K562 (cell line): Measurements from ENCODE around the gene CRTAP. TPM values are rescaled to one million over a fixed set of nuclear protein-coding genes. Genes with fewer than 3 reads are reported as not detected.

ENCODE experiments used
- ATAC-seq: fragments of 200-7000 bp; cut with Tn5 transposase; 3 replicates; pipeline ENCODE4 v1.9.1; 2020; ENCODE audit warnings: moderate library complexity
- BruUV-seq: library from RNA; stranded (reverse); fragments of 400-500 nt; replicated peaks from 2 replicates; lab custom pipeline; 2021; lab: Mats Ljungman, UMichigan
- CTCF ChIA-PET: fragments of 300-600 bp; formaldehyde crosslinking; extraction: SDS; loops from one replicate; lab custom pipeline; 2021; ENCODE audit warnings: low intra/inter-chr PET ratio; lab: Yijun Ruan, JAX
- POLR2A ChIA-PET: fragments of 300-600, 350-650 bp; sonication (Branson Sonifier 250); formaldehyde crosslinking; extraction: SDS; loops from one replicate; lab custom pipeline; 2021; ENCODE audit warnings: antibody characterized with exemption, inconsistent platforms; lab: Yijun Ruan, JAX
- DNase-seq, 4 experiments: peaks; one replicate each; pipeline versions ENCODE4 v3.0.0 to v3.0.0-alpha.2; 2011 to 2018; ENCODE audit warnings: low spot score in 3 of 4, mixed read lengths in 3 of 4; ENCODE audit errors: extremely low read depth in 1 of 4
- FAIRE-seq: peaks from 2 replicates; lab custom pipeline; 2011; peaks lifted over from hg19 to GRCh38; lab: Jason Lieb, UNC
- H2AFZ ChIP-seq: 2 replicates; pipeline ENCODE4 v1.6.0; 2011; ENCODE audit warnings: low read depth, low read length, control low read depth, inconsistent platforms
- H3K27ac ChIP-seq: fragments of 200-600 bp; 3 replicates; pipeline ENCODE4 v1.8.0; 2011; ENCODE audit warnings: low read depth, mild to moderate bottlenecking, control low read depth, inconsistent platforms, low read length, moderate library complexity, mixed read lengths; ENCODE audit errors: extremely low read depth
- H3K27me3 ChIP-seq, 2 experiments: fragments of 300-600 bp in 1 of 2; 2 replicates in 1 of 2; 3 replicates in 1 of 2; pipeline versions ENCODE4 v1.6.0 to v1.8.0; 2011; ENCODE audit warnings: inconsistent platforms in 2 of 2, low read length in 2 of 2, mild to moderate bottlenecking in 1 of 2, mixed read lengths in 1 of 2, moderate library complexity in 1 of 2; ENCODE audit not compliant: control insufficient read depth in 2 of 2, insufficient read depth in 2 of 2
- H3K36me3 ChIP-seq: fragments of 300-600 bp; 3 replicates; pipeline ENCODE4 v1.8.0; 2011; ENCODE audit warnings: mild to moderate bottlenecking, low read length, inconsistent platforms; ENCODE audit not compliant: control insufficient read depth, insufficient read depth
- H3K4me1 ChIP-seq, 2 experiments: fragments of 200-600 bp in 1 of 2; replicated peaks in 1 of 2; 2 replicates in 1 of 2; 3 replicates in 1 of 2; pipeline versions ENCODE4 v1.5.1 to v1.8.0; 2011; ENCODE audit warnings: inconsistent platforms in 2 of 2, low read length in 2 of 2, mild to moderate bottlenecking in 1 of 2, mixed read lengths in 1 of 2, moderate library complexity in 1 of 2; ENCODE audit not compliant: control insufficient read depth in 2 of 2, insufficient read depth in 2 of 2
- H3K4me2 ChIP-seq: 2 replicates; pipeline ENCODE4 v1.6.1; 2011; ENCODE audit warnings: low read length, control low read depth, inconsistent platforms, mixed read lengths; ENCODE audit not compliant: insufficient read depth
- H3K4me3 ChIP-seq: fragments of 200-600 bp; sonication (generic), shearing (Covaris generic); 2 replicates; pipeline ENCODE4 v1.5.1; 2016; ENCODE audit warnings: control low read depth, inconsistent platforms
- H3K79me2 ChIP-seq: fragments of 200-600 bp; 3 replicates; pipeline ENCODE4 v1.8.0; 2011; ENCODE audit warnings: low read length, inconsistent platforms; ENCODE audit not compliant: control insufficient read depth, insufficient read depth
- H3K9ac ChIP-seq, 2 experiments: 2 replicates each; pipeline versions ENCODE4 v1.6.0 to v1.6.1; 2011; ENCODE audit warnings: low read depth in 2 of 2, low read length in 2 of 2, control low read depth in 1 of 2, inconsistent platforms in 1 of 2, mild to moderate bottlenecking in 1 of 2, mixed read lengths in 1 of 2; ENCODE audit not compliant: insufficient read depth in 1 of 2
- H3K9me1 ChIP-seq: one replicate; pipeline ENCODE4 v1.6.0; 2011; ENCODE audit warnings: inconsistent platforms, mild to moderate bottlenecking, low read length, moderate library complexity; ENCODE audit not compliant: control insufficient read depth, insufficient read depth
- H3K9me3 ChIP-seq: replicated peaks from 2 replicates; pipeline ENCODE4 v1.5.1; 2011; ENCODE audit warnings: low read depth, low read length, inconsistent platforms; ENCODE audit not compliant: control insufficient read depth, insufficient read depth
- H4K20me1 ChIP-seq: replicated peaks from 2 replicates; pipeline ENCODE4 v1.6.1; 2011; ENCODE audit warnings: low read length, inconsistent platforms, mixed read lengths; ENCODE audit not compliant: control insufficient read depth, insufficient read depth
- ARID4B ChIP-seq: sonication (generic); formaldehyde crosslinking; IDR thresholded peaks from 2 replicates; pipeline ENCODE4 v1.8.0; 2022; ENCODE audit warnings: mild to moderate bottlenecking, missing genetic modification reagents
- CBFA2T3 ChIP-seq: fragments of 450-650 bp; IDR thresholded peaks from 2 replicates; pipeline ENCODE4 v1.6.1; 2017
- CCNT2 ChIP-seq: IDR thresholded peaks from 2 replicates; pipeline ENCODE4 v1.6.1; 2011; ENCODE audit warnings: borderline replicate concordance, low read depth, mild to moderate bottlenecking, moderate library complexity, mixed read lengths, low read length; ENCODE audit not compliant: insufficient read length; ENCODE audit errors: extremely low read depth
- CREM ChIP-seq: IDR thresholded peaks from 2 replicates; pipeline ENCODE4 v1.6.1; 2014; ENCODE audit warnings: antibody characterized with exemption, low read depth
- DPF2 ChIP-seq: fragments of 450-650 bp; IDR thresholded peaks from 2 replicates; pipeline ENCODE4 v1.6.1; 2016
- ESRRB ChIP-seq: fragments of 250-450 bp; sonication (Bioruptor Pico); IDR thresholded peaks from 2 replicates; pipeline ENCODE4 v1.5.0; 2020; ENCODE audit warnings: mild to moderate bottlenecking, moderate library complexity, borderline replicate concordance
- ETV5 ChIP-seq: sonication (generic); formaldehyde crosslinking; IDR thresholded peaks from 2 replicates; pipeline ENCODE4 v1.4.0; 2020; ENCODE audit warnings: low read depth, mild to moderate bottlenecking, missing genetic modification reagents
- LEF1 ChIP-seq: fragments of 450-650 bp; IDR thresholded peaks from 2 replicates; pipeline ENCODE4 v1.6.1; 2016; ENCODE audit warnings: mild to moderate bottlenecking
- MEF2A ChIP-seq: IDR thresholded peaks from 2 replicates; pipeline ENCODE4 v1.6.1; 2011; ENCODE audit warnings: low read depth, mild to moderate bottlenecking, low read length, moderate library complexity; ENCODE audit not compliant: control insufficient read depth
- NCOA4 ChIP-seq: fragments of 450-650 bp; IDR thresholded peaks from 2 replicates; pipeline ENCODE4 v1.6.1; 2018; ENCODE audit warnings: mild to moderate bottlenecking; ENCODE audit not compliant: partially characterized antibody
- NFIC ChIP-seq: fragments of 450-650 bp; IDR thresholded peaks from 2 replicates; pipeline ENCODE4 v1.6.1; 2017; ENCODE audit warnings: mild to moderate bottlenecking, inconsistent platforms
- PHB2 ChIP-seq: fragments of 450-650 bp; IDR thresholded peaks from 2 replicates; pipeline ENCODE4 v1.6.1; 2017; ENCODE audit warnings: low read depth
- RBM25 ChIP-seq: fragments of 200-400 bp; formaldehyde crosslinking; IDR thresholded peaks from 2 replicates; pipeline ENCODE4 v1.6.1; 2018; ENCODE audit warnings: low read length, low read depth, moderate library complexity; ENCODE audit not compliant: severe bottlenecking
- RUNX1 ChIP-seq: sonication (generic); IDR thresholded peaks from 2 replicates; pipeline ENCODE4 v1.6.1; 2016; ENCODE audit warnings: antibody characterized with exemption, low read depth
- TAF1 ChIP-seq: IDR thresholded peaks from 2 replicates; pipeline ENCODE4 v1.6.1; 2011; ENCODE audit warnings: mild to moderate bottlenecking, low read length, moderate library complexity; ENCODE audit not compliant: insufficient read depth, control insufficient read depth, severe bottlenecking; ENCODE audit errors: extremely low read depth
- ZNF212 ChIP-seq: fragments of 450-650 bp; formaldehyde crosslinking; IDR thresholded peaks from 2 replicates; pipeline ENCODE4 v1.4.0; 2020; ENCODE audit warnings: mild to moderate bottlenecking
- ZNF740 ChIP-seq, 3 experiments: fragments of 200-800 bp in 1 of 3; sonication (Bioruptor generic) in 1 of 3; sonication (generic) in 1 of 3; formaldehyde crosslinking in 1 of 3; IDR thresholded peaks; 2 replicates each; pipeline versions ENCODE4 v1.6.1 to v1.8.0; 2016 to 2022; ENCODE audit warnings: mild to moderate bottlenecking in 2 of 3, missing compliant biosample characterization in 2 of 3, missing genetic modification characterization in 2 of 3, missing genetic modification reagents in 1 of 3
- WGBS: fragments of 100-300 bp; shearing (Covaris generic); methylation state at CpG from one replicate; pipeline ENCODE4 v1.1.6; 2016; ENCODE audit warnings: low coverage, mixed read lengths; ENCODE audit not compliant: insufficient coverage; ENCODE audit errors: missing lambda C conversion rate; 5-methylcytosine and 5-hydroxymethylcytosine counted together
- in situ Hi-C: fragments of 300-500 bp; cut with MboI; formaldehyde crosslinking; loops from 4 replicates; pipeline ENCODE4 v1.15.0; 2018; ENCODE audit warnings: inconsistent platforms, mixed read lengths
- intact Hi-C: fragments of 100-400 bp; cut with micrococcal nuclease; formaldehyde crosslinking; loops from 2 replicates; pipeline ENCODE4 v1.14.2; 2022
- polyA plus RNA-seq, 8 experiments: library from polyadenylated mRNA; depleted of rRNA in 4 of 8; stranded (reverse) in 5 of 8; unstranded in 3 of 8; fragments of >200 nt; fragmentation: Nextera tagmentation in 2 of 8; fragmentation: Illumina TruSeq in 1 of 8; extraction: Ambion mirVana in 2 of 8; extraction: Trizol in 1 of 8; gene quantifications; 2 replicates each; pipeline versions ENCODE4 v1.2.1 to v1.2.3, GENCODE V29; 2011 to 2014; ENCODE audit warnings: inconsistent platforms in 1 of 8, missing spikeins in 1 of 8
- total RNA-seq, 7 experiments: library from RNA; depleted of rRNA in 6 of 7; stranded (reverse); fragments of >200 nt in 6 of 7; fragmentation: Illumina TruSeq in 2 of 7; extraction: Trizol in 2 of 7; gene quantifications; 2 replicates each; pipeline versions ENCODE4 v1.2.1 to v1.2.3, GENCODE V29; 2011 to 2021; ENCODE audit warnings: low replicate concordance in 1 of 7

Gene CRTAP
- total and polyA plus RNA-seq, 9 of the 15 experiments (the other 6 are each of a cell fraction or from before 2014, with no cell fraction given), result 10.0 to 121 (median 53.0) TPM

- Histone ChIP-seq H3K4me1 (no peaks in the 10 kb centered on the region), H3K4me2 (no peak overlapping the region), H3K9me1 (no peaks in the 10 kb centered on the region), H3K36me3 (no peaks in the 10 kb centered on the region), H4K20me1 (no peaks in the 10 kb centered on the region), H3K4me3 (no peak overlapping the region), H3K27me3 (peaks cover 7 to 16% of the 10 kb centered on the region in 2 experiments; a peak in 4 of 5 replicates), H2AFZ (no peak overlapping the region), H3K9ac (no peak overlapping the region), H3K79me2 (no peaks in the 10 kb centered on the region), H3K27ac (no peak overlapping the region), H3K9me3 (no peaks in the 10 kb centered on the region)
- no peak for DNase-seq
- no peak for FAIRE-seq
- ChIA-PET CTCF (no interaction called here), POLR2A (interaction anchor here (0.8 to 1.2 kb wide), 2 partner anchors 11 to 962 kb away, joined by 3 read pairs; no protein-coding TSS in a partner anchor)
- in situ Hi-C loops (no loop called here), intact Hi-C loops (no loop called here)
- TF ChIP-seq NCOA4 (no peak), ZNF212 (CRISPR knock-in tag) (no peak), RUNX1 (no peak), LEF1 (no peak), PHB2 (no peak), TAF1 (no peak), CBFA2T3 (no peak), CREM (no peak), ESRRB (no peak), ETV5 (CRISPR knock-in tag) (no peak), ARID4B (CRISPR knock-in tag) (no peak), NFIC (no peak), DPF2 (no peak), RBM25 (no peak), CCNT2 (no peak), MEF2A (no peak), ZNF740 (CRISPR knock-in tag; IDR thresholded peaks at IDR 0.05) (no peak), ZNF740 (tag; IDR thresholded peaks at IDR 0.05) (no peak)
- ATAC-seq, result no peak
- WGBS, result 9% methylated on average over 13 of the region's 13 CpGs
- BruUV-seq, result no TSS peak
Measured at GRCh38 chr3:33186524-33187367, 72.9 kb downstream of the CRTAP start.
